Heart left ventricle (tissue), 16 donors: ENCODE results near the gene DAAM2. TPM values are rescaled to one million over a fixed set of nuclear protein-coding genes. Genes with fewer than 3 reads are reported as not detected.
A peak's percentile ranks its signal among the peaks of the same experiment; 100 is the strongest.

Experiments used
- ATAC-seq, 4 donors: fragments of 200-7000 bp; cut with Tn5 transposase; one replicate each; pipeline ENCODE4 v1.9.1; 2020 to 2022; ENCODE audit warnings: moderate library complexity in 4 of 4, mild to moderate bottlenecking in 3 of 4, moderate number of reproducible peaks in 1 of 4
- DNase-seq, 5 donors: peaks; one replicate each; pipeline ENCODE4 v3.0.0-alpha.2; 2020
- H3K27ac ChIP-seq, 12 donors: fragments of 200-600 bp; sonication (generic) in 4 of 12; one replicate each; pipeline versions ENCODE4 v1.5.0 to v1.8.0; 2016 to 2022; ENCODE audit warnings: mild to moderate bottlenecking in 2 of 12
- H3K27me3 ChIP-seq, 9 donors: fragments of 200-600 bp; sonication (generic) in 2 of 9; one replicate each; pipeline versions ENCODE4 v1.5.1 to v1.8.0; 2016 to 2022; ENCODE audit warnings: mild to moderate bottlenecking in 3 of 9
- H3K36me3 ChIP-seq, 9 donors: fragments of 200-600 bp; sonication (generic) in 2 of 9; one replicate each; pipeline versions ENCODE4 v1.5.0 to v1.8.0; 2018 to 2022; ENCODE audit warnings: mild to moderate bottlenecking in 2 of 9
- H3K4me1 ChIP-seq, 12 donors: fragments of 200-600 bp; sonication (generic) in 4 of 12; one replicate each; pipeline versions ENCODE4 v1.5.0 to v1.8.0; 2016 to 2022; ENCODE audit warnings: mild to moderate bottlenecking in 3 of 12
- H3K4me3 ChIP-seq, 12 donors: fragments of 200-600 bp; sonication (generic) in 4 of 12; one replicate each; pipeline versions ENCODE4 v1.5.0 to v1.8.0; 2017 to 2022; ENCODE audit warnings: mild to moderate bottlenecking in 9 of 12, moderate library complexity in 4 of 12
- H3K9me3 ChIP-seq, 12 donors: fragments of 200-600 bp; sonication (generic) in 4 of 12; one replicate each; pipeline versions ENCODE4 v1.5.0 to v1.8.0; 2016 to 2022; ENCODE audit warnings: mild to moderate bottlenecking in 1 of 12
- POLR2A ChIP-seq, 2 donors: fragments of 450-650 bp; IDR thresholded peaks; one replicate each; pipeline ENCODE4 v1.6.1; 2017; ENCODE audit warnings: antibody characterized with exemption in 2 of 2, mild to moderate bottlenecking in 2 of 2, moderate library complexity in 2 of 2
- WGBS, 4 donors: extraction: QIAGEN DNeasy Blood & Tissue Kit in 2 of 4; methylation state at CpG; one replicate each; pipeline versions ENCODE4 v1.1.5 to v1.1.7; 2013 to 2018; 5-methylcytosine and 5-hydroxymethylcytosine counted together
- intact Hi-C, 10 donors: fragments of 100-400 bp; cut with DNase I; formaldehyde crosslinking; loops; one replicate each; pipeline versions ENCODE4 v1.11.1 to v1.14.2; 2022
- polyA plus RNA-seq, 2 donors: library from polyadenylated mRNA; stranded (reverse); fragments of 200-250 nt; gene quantifications; one replicate each; pipeline ENCODE4 v1.2.3, GENCODE V29; 2013
- total RNA-seq, 9 donors: library from RNA; depleted of rRNA in 2 of 9; stranded (reverse); fragments of >200 nt in 2 of 9; fragmentation: NEBNext Ultra II Directional in 3 of 9; extraction: Animal tissue kit (Norgen Biotek cat#: 25700) in 3 of 9; gene quantifications; one replicate each; pipeline versions ENCODE4 v1.1.0 to v1.2.4, GENCODE V29; 2016 to 2023
- TF ChIP-seq, protein P1 (sequence below), 12 donors: fragments of 200-600 bp; sonication (generic) in 4 of 12; IDR thresholded peaks; one replicate each; pipeline versions ENCODE4 v1.5.0 to v1.8.0; 2018 to 2022; ENCODE audit warnings: antibody characterized with exemption in 12 of 12, mild to moderate bottlenecking in 5 of 12
- donor health status: ischemic (EF 13 %, LVEDD 7.1; RV severe dilation, severe dysfunction).
- donor health status: healthy with polysubstance abuse.
- donor health status: DM: no; HTN: yes; CAD: no.
- donor health status: DM: no; HTN: no; CAD: no.
- donor health status: ischemic (EF 25% LVEDD 6.9; RV normal size, moderate dysfunction).
- donor health status: ischemic (EF 25% LVEDD 5.7; RV mildly dilated, moderate dysfunction).
- donor health status: healthy.
- donor health status: DM: yes; HTN: yes; CAD: no.
- donor health status: ischemic (EF 35%, LVEDD 5.7; RV mildly dilated, moderate dysfunction).
- donor health status: nonischemic (EF 11% LVEDD 7.7; RV severe dilation, severe dysfunction).
- donor health status: DM: yes; HTN: yes; CAD: no.
- donor health status: PGD.
- donor health status: ischemic (EF 29% LVEDD 5.4; RV normal size, mild dysfunction).
- donor health status: nonischemic (EF 23%, LVEDD 6.1; RV moderate dilation, normal function).

DAAM2 gene
- total and polyA plus RNA-seq, 11 donors, result 6.4 to 20.9 (median 13.6) TPM

DNA sequence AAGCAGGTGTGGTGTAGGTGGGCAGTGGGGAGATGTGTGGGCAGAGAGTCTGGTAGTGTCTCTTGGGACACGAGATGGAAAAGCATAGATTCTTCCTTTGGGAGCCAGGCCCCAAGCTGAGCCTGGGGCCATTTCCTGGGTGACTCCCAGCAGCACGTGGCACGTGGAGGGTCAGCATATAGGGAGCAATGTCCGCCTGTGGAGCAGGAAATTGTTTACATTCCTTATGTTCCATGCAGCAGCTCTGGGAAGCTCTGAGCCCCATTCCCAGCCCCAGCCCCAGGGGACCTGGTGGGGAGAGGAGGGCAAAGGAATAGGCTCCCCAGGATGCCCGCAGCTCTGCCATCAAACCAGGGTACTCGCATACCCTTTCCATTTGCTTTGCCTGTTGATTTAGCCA is 57.6 kb downstream of the DAAM2 start:
- Histone ChIP-seq H3K9me3 (no peaks in the 10 kb centered on the region), H3K27me3 (no peaks in the 10 kb centered on the region), H3K4me3 (no peak overlapping the region), H3K4me1 (peaks cover 0 to 82% (median 44%) of the 10 kb centered on the region in 12 donors), H3K36me3 (no peaks in the 10 kb centered on the region), H3K27ac (peak overlapping the region in 7 of 12 donors; percentile 1 to 56 (median 22))
- no peak for DNase-seq
- TF ChIP-seq, protein P1, sequence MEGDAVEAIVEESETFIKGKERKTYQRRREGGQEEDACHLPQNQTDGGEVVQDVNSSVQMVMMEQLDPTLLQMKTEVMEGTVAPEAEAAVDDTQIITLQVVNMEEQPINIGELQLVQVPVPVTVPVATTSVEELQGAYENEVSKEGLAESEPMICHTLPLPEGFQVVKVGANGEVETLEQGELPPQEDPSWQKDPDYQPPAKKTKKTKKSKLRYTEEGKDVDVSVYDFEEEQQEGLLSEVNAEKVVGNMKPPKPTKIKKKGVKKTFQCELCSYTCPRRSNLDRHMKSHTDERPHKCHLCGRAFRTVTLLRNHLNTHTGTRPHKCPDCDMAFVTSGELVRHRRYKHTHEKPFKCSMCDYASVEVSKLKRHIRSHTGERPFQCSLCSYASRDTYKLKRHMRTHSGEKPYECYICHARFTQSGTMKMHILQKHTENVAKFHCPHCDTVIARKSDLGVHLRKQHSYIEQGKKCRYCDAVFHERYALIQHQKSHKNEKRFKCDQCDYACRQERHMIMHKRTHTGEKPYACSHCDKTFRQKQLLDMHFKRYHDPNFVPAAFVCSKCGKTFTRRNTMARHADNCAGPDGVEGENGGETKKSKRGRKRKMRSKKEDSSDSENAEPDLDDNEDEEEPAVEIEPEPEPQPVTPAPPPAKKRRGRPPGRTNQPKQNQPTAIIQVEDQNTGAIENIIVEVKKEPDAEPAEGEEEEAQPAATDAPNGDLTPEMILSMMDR (IDR thresholded peaks at IDR 0.05), result no peak
- no peak for TF ChIP-seq POLR2A (IDR thresholded peaks at IDR 0.05)
- 55 to 79% (median 67%) methylated on average over 2 to 6 of the region's 6 CpGs for WGBS, 4 donors
- ATAC-seq, result no peak
- intact Hi-C loops, result no loop called here

DNA sequence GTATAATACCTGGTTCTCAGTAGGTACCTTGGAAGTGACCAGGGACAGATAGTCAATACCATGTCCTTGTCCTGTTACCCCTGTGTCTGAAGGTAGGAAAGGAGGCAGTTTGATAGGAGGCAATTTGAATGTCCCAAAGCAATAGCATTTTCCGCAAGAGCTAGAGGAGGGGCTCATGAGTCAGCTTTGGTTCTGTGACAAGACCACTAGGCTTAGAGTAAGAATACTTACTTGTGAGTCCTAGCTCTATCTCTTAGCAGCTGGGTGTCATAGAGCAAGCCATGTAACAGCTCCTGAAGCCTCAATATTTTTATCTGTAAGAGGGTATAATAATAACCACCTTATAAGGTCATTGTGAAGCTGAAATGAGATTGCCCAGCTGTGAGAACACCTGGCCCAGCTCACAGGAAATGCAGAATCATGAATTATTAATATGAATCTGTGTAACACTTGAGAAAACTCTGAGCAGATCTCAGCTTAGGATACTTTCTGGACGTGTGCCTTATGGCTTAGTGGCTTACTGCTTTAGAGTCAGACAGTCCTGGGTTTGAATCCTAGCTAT is 58.6 kb downstream of the DAAM2 start:
- no peak for DNase-seq
- Histone ChIP-seq H3K36me3 (no peaks in the 10 kb centered on the region), H3K27me3 (no peaks in the 10 kb centered on the region), H3K27ac (peak overlapping the region in 6 of 12 donors; percentile 17 to 57 (median 28)), H3K4me3 (no peak overlapping the region), H3K4me1 (peaks cover 0 to 79% (median 44%) of the 10 kb centered on the region in 12 donors), H3K9me3 (no peaks in the 10 kb centered on the region)
- intact Hi-C loops, result no loop called here
- peak in 1 of 4 donors; percentile 25 for ATAC-seq
- TF ChIP-seq, protein P1 (IDR thresholded peaks at IDR 0.05), result no peak
- no peak for TF ChIP-seq POLR2A (IDR thresholded peaks at IDR 0.05)
- 62 to 65% (median 64%) methylated on average over 2 of the region's 2 CpGs for WGBS, 4 donors

DNA sequence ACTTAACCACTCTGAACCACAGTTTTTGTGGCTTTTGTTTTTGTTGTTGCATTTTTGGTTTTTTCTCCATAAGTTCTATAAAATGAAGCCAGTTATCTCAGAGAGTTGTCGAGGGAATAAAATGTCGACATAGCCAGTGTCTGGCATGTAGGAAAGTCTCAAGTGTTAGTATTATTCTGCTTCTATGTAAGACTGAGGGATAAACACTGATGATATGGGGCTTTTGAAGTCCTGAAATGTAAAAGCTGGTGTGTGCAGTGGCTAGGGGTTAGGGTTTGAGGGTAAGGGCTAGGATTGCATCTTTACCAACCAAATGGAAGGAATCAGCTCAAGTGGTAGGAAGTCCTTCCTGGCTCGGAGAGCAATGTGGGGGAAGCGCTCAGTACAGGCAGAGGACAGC is 59.2 kb downstream of the DAAM2 start:
- intact Hi-C loops, result no loop called here
- WGBS, 4 donors, result 60 to 76% (median 64%) methylated on average over 4 of the region's 4 CpGs
- H3K9me3 ChIP-seq, result no peaks in the 10 kb centered on the region
- no peaks in the 10 kb centered on the region for H3K27me3 ChIP-seq
- H3K27ac ChIP-seq, result peak overlapping the region in 6 of 12 donors; percentile 10 to 57 (median 37)
- no peak for DNase-seq
- H3K4me3 ChIP-seq, result no peak overlapping the region
- peak in 1 of 4 donors; percentile 20 for ATAC-seq
- no peak for TF ChIP-seq POLR2A (IDR thresholded peaks at IDR 0.05)
- TF ChIP-seq, protein P1 (IDR thresholded peaks at IDR 0.05), result no peak
- peaks cover 0 to 80% (median 44%) of the 10 kb centered on the region in 12 donors for H3K4me1 ChIP-seq
- H3K36me3 ChIP-seq, result peaks cover 0 to 3% (median 0%) of the 10 kb centered on the region in 9 donors

DNA sequence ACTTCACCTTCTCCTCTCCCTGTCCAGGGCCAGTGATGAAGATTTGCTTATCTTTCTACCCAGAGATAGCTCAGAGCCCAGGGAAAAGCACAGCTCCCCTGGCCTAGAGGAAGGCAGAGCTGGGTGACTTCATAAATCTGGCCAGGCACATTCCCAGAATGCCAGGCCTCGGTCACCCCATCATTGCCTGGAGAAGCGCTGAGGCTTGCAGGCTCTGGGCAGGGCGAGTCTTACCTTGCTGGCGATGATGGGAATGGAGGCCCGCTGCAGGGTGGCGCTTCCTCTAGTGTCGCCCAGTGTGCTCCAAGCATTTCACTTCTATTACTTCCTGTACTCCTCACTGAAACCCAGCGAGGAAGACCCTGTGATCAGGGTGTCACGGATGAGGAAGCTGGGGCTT is 60.1 kb downstream of the DAAM2 start:
- Histone ChIP-seq H3K4me3 (no peak overlapping the region), H3K9me3 (no peaks in the 10 kb centered on the region), H3K27me3 (no peaks in the 10 kb centered on the region), H3K27ac (peak overlapping the region in 7 of 12 donors; percentile 10 to 56 (median 26)), H3K4me1 (peaks cover 0 to 70% (median 40%) of the 10 kb centered on the region in 12 donors), H3K36me3 (peaks cover 0 to 13% (median 7%) of the 10 kb centered on the region in 9 donors)
- no peak for TF ChIP-seq POLR2A (IDR thresholded peaks at IDR 0.05)
- TF ChIP-seq, protein P1 (IDR thresholded peaks at IDR 0.05), result no peak
- WGBS, 4 donors, result 82 to 88% (median 86%) methylated on average over 8 to 9 of the region's 9 CpGs
- ATAC-seq (no peak), DNase-seq (no peak)
- intact Hi-C loops, result no loop called here
